A673 (cell line): Measurements from ENCODE around the gene MRPL33. TPM values are rescaled to one million over a fixed set of nuclear protein-coding genes. Genes with fewer than 3 reads are reported as not detected.
"Not testable (repeated sequence)": the region's sequence is repeated elsewhere in the genome, so short reads cannot be mapped to it uniquely, and the experiment has no call there.

Source experiments
- BruUV-seq: library from RNA; stranded (reverse); fragments of 400-500 nt; replicated peaks from 2 replicates; lab custom pipeline; 2021; lab: Mats Ljungman, UMichigan
- CTCF ChIA-PET: fragments of 300-600 bp; sonication (Branson Sonifier 250); formaldehyde crosslinking; loops from one replicate; lab custom pipeline; 2022; ENCODE audit warnings: antibody characterized with exemption; lab: Charles Lee
- POLR2A ChIA-PET: fragments of 300-600 bp; sonication (Branson Sonifier 250); formaldehyde crosslinking; loops from one replicate; lab custom pipeline; 2022; ENCODE audit warnings: antibody characterized with exemption; ENCODE audit not compliant: low non-redundant PET; lab: Charles Lee
- DNase-seq: peaks from one replicate; pipeline ENCODE4 v3.0.0-alpha.2; 2015; ENCODE audit warnings: low spot score
- H3K27ac ChIP-seq: fragments of 200-600 bp; sonication (generic); 2 replicates; pipeline ENCODE4 v1.5.1; 2016; ENCODE audit warnings: mixed run types, low read depth, mild to moderate bottlenecking, mixed read lengths, antibody characterized with exemption, low read length; ENCODE audit not compliant: poor library complexity, severe bottlenecking
- H3K27me3 ChIP-seq: fragments of 200-600 bp; sonication (generic); replicated peaks from 2 replicates; pipeline ENCODE4 v1.6.1; 2017; ENCODE audit warnings: mixed run types, low read depth, mild to moderate bottlenecking, mixed read lengths, antibody characterized with exemption, low read length; ENCODE audit not compliant: insufficient read depth, poor library complexity
- H3K36me3 ChIP-seq: fragments of 200-600 bp; sonication (generic); 2 replicates; pipeline ENCODE4 v1.6.1; 2016; ENCODE audit warnings: mixed run types, mild to moderate bottlenecking, mixed read lengths, antibody characterized with exemption, low read length; ENCODE audit not compliant: insufficient read depth, poor library complexity, severe bottlenecking
- H3K4me1 ChIP-seq: fragments of 200-600 bp; sonication (generic); 2 replicates; pipeline ENCODE4 v1.6.1; 2017; ENCODE audit warnings: mixed run types, mild to moderate bottlenecking, mixed read lengths, antibody characterized with exemption, low read length; ENCODE audit not compliant: insufficient read depth, poor library complexity, severe bottlenecking
- H3K4me3 ChIP-seq: fragments of 200-600 bp; sonication (generic); 2 replicates; pipeline ENCODE4 v1.5.1; 2016; ENCODE audit warnings: low read depth, mixed run types, mild to moderate bottlenecking, mixed read lengths, low read length; ENCODE audit not compliant: poor library complexity, severe bottlenecking
- H3K9me3 ChIP-seq: fragments of 200-600 bp; sonication (generic); 2 replicates; pipeline ENCODE4 v1.6.1; 2016; ENCODE audit warnings: mixed run types, low read depth, mild to moderate bottlenecking, mixed read lengths, antibody characterized with exemption, low read length; ENCODE audit not compliant: poor library complexity, severe bottlenecking
- EZH2 ChIP-seq: fragments of 200-600 bp; sonication (generic); IDR thresholded peaks from 2 replicates; pipeline ENCODE4 v1.6.1; 2017; ENCODE audit warnings: borderline replicate concordance, low read depth, mild to moderate bottlenecking, mixed read lengths, antibody characterized with exemption, low read length; ENCODE audit not compliant: poor library complexity, severe bottlenecking
- intact Hi-C: fragments of 100-400 bp; cut with micrococcal nuclease; formaldehyde crosslinking; loops from one replicate; pipeline ENCODE4 v1.10.0; 2022; ENCODE audit not compliant: unreplicated experiment
- total RNA-seq: library from RNA; stranded (reverse); gene quantifications from 2 replicates; pipeline ENCODE4 v1.2.3, GENCODE V29; 2021
- TF ChIP-seq, protein P1 (sequence below): fragments of 300-800, 200-600 bp; sonication (generic); conservative IDR thresholded peaks from 2 replicates; pipeline ENCODE4 v1.5.1; 2017; ENCODE audit warnings: low read depth, mild to moderate bottlenecking, antibody characterized with exemption, low read length, moderate library complexity, mixed read lengths

MRPL33 gene
- total RNA-seq, 1 experiment from 2014 or later = 68.1 TPM

DNA sequence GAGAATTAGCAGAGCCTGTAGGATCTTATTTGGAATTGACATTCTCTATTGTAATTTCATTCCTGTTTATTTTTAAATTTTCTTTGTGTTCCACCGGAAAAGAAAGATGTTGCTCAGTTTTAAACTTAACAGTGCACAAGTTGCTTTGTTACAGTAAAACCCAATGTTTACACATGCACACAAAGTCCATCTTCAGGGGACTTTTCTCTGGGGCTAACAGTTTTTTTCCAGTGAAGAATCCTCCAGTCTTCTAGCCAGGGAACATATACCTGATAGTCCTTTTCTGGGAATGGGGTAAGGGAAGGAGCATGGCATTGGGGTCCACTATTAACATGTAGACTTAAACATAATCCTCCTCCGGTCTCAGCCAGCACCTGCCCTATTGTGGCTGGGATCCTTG is 25.2 kb upstream of the MRPL33 start:
- POLR2A ChIA-PET = no interaction called here

DNA sequence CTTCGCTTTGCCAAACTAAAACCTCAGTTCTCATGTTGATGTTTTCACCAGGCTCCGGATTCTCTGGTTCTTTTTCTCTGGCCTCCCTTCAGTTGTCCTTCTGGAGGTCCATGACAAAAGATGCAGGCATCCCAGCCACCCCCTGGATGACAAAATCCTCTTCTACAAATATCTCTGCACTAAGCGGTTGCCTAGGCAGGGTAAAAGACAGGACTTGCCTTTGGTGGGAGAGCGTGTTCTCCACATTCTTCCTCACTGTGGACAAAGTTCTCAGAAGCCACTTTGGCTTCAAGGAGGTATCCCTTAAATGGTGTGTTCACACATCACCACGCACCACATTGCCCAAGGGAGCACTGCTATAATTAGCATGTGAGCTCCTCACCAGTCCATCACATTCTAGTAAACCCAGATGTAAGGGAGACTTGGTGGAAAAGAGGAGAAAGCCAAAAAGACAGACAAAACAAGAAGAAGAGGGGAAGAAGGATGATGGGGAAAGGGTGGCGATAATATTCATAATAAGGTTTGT is 23.6 kb upstream of the MRPL33 start:
- POLR2A ChIA-PET = no interaction called here

More for the DNA sequence above, 25.2 kb upstream of the MRPL33 start:
- no peak for DNase-seq
- H3K9me3 ChIP-seq = no peaks in the 10 kb centered on the region
- no TSS peak for BruUV-seq
- no peaks in the 10 kb centered on the region for H3K4me1 ChIP-seq
- H3K27me3 ChIP-seq = peaks cover 4% of the 10 kb centered on the region
- H3K4me3 ChIP-seq = no peak overlapping the region
- CTCF ChIA-PET = no interaction called here
- intact Hi-C loops = no loop called here
- no peaks in the 10 kb centered on the region for H3K36me3 ChIP-seq
- TF ChIP-seq, protein P1, sequence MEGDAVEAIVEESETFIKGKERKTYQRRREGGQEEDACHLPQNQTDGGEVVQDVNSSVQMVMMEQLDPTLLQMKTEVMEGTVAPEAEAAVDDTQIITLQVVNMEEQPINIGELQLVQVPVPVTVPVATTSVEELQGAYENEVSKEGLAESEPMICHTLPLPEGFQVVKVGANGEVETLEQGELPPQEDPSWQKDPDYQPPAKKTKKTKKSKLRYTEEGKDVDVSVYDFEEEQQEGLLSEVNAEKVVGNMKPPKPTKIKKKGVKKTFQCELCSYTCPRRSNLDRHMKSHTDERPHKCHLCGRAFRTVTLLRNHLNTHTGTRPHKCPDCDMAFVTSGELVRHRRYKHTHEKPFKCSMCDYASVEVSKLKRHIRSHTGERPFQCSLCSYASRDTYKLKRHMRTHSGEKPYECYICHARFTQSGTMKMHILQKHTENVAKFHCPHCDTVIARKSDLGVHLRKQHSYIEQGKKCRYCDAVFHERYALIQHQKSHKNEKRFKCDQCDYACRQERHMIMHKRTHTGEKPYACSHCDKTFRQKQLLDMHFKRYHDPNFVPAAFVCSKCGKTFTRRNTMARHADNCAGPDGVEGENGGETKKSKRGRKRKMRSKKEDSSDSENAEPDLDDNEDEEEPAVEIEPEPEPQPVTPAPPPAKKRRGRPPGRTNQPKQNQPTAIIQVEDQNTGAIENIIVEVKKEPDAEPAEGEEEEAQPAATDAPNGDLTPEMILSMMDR = no peak
- TF ChIP-seq EZH2 = no peak
- no peak overlapping the region for H3K27ac ChIP-seq

DNA sequence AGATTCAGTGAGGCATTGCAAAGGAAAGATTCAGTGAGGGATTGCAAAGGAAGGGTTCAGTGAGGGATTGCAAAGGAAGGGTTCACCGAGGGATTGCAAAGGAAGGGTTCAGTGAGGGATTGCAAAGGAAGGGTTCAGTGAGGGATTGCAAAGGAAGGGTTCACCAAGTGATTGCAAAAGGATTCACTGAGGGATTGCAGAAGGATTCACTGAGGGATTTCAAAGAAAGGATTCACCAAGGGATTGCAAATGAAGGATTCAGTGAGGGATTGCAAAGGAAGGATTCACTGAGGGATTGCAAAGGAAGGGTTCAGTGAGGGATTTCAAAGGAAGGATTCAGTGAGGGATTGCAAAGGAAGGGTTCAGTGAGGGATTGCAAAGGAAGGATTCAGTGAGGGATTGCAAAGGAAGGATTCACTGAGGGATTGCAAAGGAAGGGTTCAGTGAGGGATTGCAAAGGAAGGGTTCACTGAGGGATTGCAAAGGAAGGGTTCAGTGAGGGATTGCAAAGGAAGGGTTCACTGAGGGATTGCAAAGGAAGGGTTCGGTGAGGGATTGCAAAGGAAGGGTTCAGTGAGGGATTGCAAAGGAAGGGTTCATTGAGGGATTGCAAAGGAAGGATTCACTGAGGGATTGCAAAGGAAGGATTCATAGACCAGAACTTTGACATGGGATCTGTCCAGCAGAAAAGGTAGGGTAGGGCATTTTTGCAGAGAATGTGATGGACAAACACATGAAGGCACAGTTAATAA is 22.5 kb upstream of the MRPL33 start:
- H3K27me3 ChIP-seq, BruUV-seq, POLR2A ChIA-PET, H3K4me1 ChIP-seq, DNase-seq, H3K9me3 ChIP-seq, H3K36me3 ChIP-seq, H3K27ac ChIP-seq, intact Hi-C loops, H3K4me3 ChIP-seq, CTCF ChIA-PET: not testable (repeated sequence)

More for the DNA sequence above, 23.6 kb upstream of the MRPL33 start:
- no peak overlapping the region for H3K27ac ChIP-seq
- TF ChIP-seq, protein P1 = no peak
- TF ChIP-seq EZH2 = no peak
- no TSS peak for BruUV-seq
- H3K9me3 ChIP-seq = no peaks in the 10 kb centered on the region
- intact Hi-C loops = no loop called here
- peaks cover 4% of the 10 kb centered on the region for H3K27me3 ChIP-seq
- H3K4me1 ChIP-seq = no peaks in the 10 kb centered on the region
- H3K4me3 ChIP-seq = no peak overlapping the region
- no peaks in the 10 kb centered on the region for H3K36me3 ChIP-seq
- no peak for DNase-seq
- CTCF ChIA-PET = no interaction called here
